GM21737 (cell line): ENCODE results near the gene SLC25A24.
"Not testable (repeated sequence)": the region's sequence is repeated elsewhere in the genome, so short reads cannot be mapped to it uniquely, and the experiment has no call there.

Source experiments
- ATAC-seq: cut with Tn5 transposase; IDR thresholded peaks from one replicate; pipeline ENCODE4 v1.9.1; 2021; ENCODE audit warnings: mild to moderate bottlenecking, moderate library complexity; ENCODE audit not compliant: unreplicated experiment

The SLC25A24 gene

DNA sequence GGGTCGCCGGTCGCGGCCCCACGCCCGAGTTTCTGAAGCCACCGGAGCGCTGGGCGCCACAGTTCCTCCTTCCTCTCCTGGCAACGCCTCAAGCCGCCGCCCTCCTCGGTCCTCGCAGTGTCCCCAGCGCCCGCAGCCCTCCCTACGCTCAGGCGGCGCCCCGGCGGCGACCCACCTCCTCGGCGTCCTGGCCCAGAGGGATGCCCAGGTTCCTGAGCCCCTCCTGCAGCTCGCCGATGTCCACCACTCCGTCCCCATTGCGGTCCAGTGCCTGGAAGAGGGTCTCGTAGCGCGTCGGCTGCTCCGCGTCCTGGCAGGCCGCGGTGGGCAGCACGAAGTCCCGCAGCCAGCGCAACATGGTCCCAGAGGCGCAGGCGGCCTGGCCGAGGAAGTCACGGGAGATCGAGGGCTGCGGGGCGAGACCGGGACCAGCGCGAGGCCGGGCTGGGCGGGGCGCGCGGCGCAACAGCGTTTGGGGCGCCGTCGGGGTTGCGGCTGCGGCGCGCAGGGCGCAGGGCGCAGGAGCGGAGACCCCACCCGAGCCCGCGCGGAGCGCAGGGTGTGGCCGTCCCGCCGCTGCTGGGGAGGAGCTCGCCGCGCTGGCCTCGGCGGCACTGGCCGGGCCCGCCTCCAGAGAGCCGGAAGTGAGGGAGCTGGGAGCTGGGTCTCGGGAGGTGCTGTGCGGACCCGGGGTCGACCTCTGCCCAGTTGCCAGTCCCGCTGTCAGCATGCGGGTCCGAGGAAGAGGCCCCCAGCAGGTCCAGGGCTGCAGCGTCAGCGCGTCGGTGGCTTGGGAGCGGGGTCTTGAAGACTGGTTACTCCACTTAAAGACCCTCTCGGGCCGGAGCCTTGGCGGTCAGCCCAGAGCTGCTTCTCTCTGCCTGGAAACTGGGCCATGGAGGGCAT, at the start of gene SLC25A24:
Gene SLC25A24 (minus strand): TSS at position 563 of the 906 bp plus-strand sequence. CDS start 205 bp downstream, at position 358.
- peak; percentile 80 for ATAC-seq

DNA sequence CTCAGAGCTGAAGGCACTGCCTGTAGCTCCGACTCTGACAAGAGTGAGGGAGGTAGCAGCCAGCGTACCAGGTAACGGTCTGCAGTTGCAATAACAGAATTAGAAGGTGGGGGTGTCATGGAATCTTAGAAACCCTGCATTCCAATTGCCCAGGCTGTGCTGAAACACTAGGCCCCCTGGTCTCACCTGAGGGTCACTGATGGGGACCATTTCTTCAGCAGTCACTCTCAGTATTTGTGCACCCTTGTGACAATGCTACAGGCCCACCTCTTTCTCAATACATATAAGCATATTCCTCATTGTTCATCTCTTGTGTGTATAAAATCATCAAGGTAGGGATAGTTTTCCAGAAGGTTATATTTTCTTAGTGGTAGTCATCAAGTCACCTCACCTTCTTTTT, 43.8 kb upstream of the SLC25A24 start, which contains the start of gene NBPF4:
Gene NBPF4 (minus strand): TSS at position 101 of the 400 bp plus-strand sequence. CDS start 315 bp downstream, outside the sequence.
- not testable (repeated sequence) for ATAC-seq

DNA sequence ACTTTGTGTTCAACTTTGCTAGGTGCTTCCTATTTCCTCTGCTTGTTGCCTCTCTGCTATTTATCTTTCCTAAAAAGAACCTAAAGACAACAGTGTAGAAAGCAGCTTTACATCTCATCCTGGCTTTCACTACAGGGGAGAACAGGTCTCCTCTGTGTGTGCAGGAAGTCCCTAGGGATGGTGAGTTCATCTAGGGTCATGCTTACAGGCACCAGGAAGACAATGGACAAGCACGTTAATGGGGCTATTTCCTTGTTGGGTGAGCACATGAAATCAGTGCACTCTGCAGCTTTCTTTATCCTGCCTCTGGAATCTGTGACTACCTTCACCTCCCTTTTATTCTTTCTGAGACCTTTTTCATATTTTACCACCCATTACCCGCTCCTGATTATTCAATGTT, 39.3 kb upstream of the SLC25A24 start:
- not testable (repeated sequence) for ATAC-seq

DNA sequence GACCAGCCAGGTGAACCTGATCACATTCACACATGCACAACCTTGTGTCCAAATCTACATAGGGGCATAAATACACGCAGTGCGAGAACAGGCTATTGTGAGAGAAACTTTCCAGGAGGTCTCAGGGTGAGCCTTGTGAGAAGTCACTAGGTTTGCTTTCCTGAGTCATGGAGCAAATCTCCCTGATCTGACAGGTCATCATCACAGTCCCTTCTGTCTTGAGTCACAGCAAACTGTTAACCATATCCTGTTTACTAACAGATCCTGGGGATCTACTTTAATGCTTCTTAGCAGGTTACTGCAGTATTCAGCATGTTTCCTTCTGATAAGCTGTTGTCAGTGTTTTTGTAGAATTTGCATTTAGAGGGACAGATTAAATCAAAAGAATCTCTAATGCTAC, 35.2 kb upstream of the SLC25A24 start:
- ATAC-seq = not testable (repeated sequence)

DNA sequence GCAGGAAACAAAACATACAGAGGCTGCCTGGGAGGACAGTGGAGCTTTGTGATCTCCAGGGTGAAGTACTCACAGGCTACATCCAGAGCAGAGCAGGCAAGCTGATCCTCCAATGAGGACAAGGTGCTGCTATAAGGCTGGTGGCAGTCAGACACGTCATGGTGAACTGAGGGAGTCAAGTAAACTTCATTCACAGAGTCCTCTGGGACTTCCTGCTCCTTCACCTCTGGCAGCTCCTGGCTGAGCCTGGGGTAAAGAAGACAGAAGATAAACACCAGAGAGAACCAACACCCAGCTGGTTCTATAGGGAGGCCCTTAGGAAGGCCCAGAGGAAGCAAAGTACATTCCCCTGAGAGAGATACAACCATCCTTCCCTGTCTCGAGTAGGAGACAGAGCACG, 32.0 kb upstream of the SLC25A24 start:
- ATAC-seq = not testable (repeated sequence)

DNA sequence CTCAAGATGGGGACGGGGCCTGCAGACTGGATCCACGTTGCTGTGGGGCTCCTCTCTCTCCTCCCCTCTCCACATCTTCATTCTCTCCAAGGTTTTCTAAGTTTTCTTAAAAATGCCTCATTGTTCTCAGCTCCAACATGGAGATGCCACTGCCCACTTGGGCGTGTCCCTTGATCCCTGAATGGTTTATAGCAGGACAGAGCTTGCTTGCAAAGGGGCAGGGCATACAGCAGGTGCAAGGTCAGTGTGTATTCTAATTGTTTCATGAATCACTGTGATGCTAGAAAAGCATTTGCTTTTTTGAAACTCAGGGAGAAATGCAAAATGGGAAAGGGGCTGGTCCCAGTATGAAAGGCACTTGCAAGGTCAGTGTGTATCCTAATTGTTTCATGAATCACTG, 29.8 kb upstream of the SLC25A24 start:
- ATAC-seq = not testable (repeated sequence)

DNA sequence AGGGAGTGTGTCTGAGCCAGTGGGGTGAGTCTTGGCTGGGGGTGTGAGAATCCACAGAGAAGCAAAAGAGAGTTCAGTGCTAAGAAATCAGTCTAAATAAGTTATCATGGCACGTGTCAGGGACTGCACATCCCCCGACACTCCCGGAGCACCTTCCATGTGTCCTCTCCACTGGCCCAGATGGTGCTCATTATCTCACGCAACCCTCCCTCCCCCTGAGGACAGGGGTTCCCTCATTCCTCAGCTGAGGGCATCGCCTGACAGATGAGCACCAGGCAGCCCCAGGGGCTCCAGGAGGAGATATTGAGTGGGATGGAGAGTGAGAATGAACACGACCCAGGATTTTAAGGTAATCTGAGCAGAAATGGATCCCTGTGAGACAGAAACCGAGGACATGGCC, 27.6 kb upstream of the SLC25A24 start:
- not testable (repeated sequence) for ATAC-seq

DNA sequence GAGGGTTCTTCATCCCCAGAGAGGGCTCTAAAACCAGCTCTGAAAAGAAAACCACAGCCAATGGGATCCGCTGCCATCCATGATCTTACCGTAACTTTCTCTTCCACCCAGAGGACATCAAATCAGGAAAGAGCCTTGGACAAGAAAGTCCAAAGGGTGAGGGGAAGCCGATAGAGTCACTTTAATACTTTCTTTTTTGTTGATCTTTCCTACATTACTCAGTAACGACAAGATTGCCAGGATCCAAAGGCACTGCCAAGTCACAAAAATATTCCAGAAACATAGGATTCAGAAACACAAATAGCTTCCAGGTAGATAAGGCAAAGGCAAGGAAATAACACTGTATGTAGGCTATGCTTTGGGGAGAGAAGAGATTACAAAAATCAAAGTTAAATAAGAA, 26.7 kb upstream of the SLC25A24 start:
- not testable (repeated sequence) for ATAC-seq

DNA sequence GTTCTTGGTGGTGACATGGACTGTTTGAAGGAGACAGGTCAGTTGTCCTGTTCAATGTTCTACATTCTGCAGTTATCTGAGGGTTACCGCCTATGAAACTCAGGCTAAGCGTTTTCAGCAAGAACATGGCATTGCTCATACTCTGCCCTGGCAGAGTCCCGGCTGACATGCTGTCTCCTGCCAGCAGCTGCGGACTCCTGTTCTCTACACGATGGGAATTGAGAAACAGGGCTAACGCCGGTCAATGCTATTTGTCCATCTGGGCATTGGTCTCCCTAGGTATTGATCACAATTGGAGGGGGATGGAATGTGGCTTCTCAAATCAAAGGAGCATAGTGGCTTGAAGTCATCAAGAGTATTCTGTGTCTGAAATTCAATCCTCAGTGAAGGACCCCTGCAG, 23.1 kb upstream of the SLC25A24 start:
- ATAC-seq = not testable (repeated sequence)

DNA sequence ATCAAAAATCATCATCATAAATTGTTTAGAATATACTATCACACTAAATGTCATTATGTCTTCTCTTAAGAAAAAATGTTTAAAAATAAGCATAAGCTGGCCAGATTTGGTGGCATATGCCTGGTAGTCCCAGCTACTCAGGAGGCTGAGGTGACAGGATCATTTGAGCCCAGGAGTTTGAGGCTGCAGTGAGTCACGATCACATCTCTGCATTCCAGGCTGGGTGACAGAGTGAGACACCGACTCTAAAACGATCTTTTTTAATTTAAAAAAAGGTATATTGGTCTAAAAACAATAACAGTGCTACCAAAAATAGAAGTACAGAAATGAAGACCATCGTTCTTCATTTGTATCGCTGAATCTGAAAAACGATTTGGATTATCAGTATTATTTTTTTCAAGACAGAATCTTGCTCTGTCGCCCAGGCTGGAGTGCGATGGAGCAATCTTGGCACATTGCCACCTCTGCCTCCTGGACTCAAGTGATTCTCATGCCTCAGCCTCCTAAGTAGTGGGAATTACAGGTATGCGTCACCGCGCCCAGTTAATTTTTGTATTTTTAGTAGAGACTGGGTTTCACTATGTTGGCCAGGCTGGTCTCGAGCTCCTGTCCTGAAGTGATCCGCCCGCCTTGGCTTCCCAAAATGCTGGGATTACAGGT, 17.5 kb upstream of the SLC25A24 start:
- not testable (repeated sequence) for ATAC-seq

DNA sequence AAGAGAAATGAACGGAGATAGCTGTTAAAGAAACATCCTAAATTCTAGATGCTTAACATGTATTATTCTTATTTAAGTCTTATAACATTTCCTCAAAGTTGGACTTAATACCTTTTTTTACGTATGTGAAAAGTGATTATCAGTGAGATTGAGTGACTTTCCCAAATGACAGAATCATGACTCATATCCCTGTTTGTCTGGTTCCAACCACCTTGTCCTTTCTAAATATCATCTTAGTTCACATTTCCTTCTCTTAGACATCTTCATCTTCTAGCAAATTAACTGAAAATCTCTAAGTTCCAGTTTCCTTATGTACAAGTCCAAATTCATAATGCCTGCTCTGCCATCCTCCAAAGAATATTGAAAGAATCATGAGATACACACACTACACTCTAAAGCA, 16.9 kb upstream of the SLC25A24 start:
- not testable (repeated sequence) for ATAC-seq

DNA sequence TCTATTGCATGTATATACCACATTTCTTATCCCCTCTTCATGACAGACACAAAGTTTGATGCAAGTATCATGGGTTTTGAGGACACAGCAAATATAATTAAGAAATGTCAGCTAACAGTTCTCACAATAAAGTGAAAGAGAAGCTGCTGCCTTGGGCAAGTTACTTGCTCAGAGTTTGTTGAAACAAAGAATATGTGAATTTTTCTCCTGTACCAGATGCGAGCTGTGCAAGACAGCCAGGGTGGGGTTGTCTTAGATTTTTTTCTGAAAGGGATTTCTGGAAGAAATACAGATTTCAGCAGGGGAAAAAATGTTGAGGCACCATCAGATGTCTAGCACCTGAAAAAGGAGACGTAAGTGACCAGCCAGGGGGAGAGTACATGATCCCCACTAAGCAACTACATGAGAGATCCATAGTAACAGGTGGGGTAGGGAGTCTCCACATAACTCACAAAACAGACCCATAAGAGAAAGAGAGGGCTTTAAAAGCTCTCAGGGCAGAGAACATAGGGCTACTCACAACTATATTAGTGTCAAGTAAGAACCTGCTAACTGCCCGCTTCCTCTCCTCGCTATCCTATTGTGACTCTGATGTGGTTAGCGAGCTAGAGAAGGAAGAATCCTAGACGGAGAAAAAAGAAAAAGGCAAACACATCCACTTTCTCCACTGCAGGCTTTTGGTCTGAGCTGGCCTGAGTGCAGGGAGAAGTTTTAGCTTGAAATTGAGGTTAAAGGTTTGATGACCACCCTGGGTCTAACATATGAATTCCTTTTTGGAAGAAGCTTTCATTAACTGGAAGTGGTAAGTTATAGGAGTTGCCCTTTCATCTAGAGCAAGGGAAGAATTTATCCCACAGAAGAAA, 16.1 kb upstream of the SLC25A24 start:
- ATAC-seq = not testable (repeated sequence)

DNA sequence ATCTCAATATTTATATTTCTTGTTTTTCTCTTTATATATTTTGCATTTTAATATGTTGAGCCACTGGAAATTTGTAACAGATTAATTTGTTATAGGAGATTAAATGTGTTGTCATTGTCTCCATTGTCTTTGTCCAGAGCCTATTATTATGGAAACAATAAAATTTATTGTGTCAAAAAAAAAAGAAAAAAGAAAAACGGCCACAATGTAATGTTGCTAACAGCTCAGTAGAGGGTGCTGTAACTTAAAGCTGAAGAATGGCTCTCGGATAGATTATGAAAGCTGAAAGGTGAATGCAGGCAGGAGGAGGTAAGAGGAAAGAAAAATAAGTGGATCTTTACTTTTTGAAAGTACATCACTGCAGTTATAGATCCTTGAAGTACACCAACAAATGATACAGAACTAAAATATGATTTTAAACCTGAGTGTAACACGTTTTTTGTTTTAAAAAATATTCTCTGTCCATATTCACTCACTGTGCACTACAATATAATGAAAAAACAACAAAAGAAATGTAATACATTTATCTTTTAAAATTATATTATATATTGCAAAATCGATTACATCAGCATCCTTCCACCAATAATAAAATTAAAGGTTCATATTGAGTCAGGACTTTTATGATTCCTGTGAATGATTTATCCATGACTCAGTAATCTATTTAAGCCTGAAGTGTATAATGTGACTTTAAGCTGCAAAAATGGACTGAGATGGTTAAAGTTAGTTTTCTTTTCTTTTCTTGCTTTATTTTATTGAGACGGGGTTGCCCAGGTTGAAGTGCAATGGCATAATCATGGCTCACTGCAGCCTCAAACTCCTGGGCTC, 14.7 kb upstream of the SLC25A24 start:
- ATAC-seq = peak; percentile 60

DNA sequence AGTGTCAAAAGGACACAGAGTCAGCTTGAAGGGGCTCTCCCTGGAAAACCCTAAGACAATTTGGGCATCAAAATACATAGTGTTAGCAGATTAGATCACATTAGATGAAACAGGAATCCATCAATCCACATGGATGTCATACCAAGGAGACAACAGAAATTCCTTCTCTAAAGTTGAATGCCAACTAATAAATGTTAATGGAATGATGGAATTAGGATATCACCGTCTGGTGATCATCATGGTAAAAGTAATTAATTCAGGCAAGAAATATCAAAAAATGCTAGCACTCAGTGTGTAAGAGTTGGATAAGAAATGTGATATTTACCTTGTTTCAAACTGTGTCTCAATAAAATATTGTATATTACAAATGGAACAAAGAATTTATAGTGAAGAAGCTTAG, 10.9 kb upstream of the SLC25A24 start:
- ATAC-seq = no peak

DNA sequence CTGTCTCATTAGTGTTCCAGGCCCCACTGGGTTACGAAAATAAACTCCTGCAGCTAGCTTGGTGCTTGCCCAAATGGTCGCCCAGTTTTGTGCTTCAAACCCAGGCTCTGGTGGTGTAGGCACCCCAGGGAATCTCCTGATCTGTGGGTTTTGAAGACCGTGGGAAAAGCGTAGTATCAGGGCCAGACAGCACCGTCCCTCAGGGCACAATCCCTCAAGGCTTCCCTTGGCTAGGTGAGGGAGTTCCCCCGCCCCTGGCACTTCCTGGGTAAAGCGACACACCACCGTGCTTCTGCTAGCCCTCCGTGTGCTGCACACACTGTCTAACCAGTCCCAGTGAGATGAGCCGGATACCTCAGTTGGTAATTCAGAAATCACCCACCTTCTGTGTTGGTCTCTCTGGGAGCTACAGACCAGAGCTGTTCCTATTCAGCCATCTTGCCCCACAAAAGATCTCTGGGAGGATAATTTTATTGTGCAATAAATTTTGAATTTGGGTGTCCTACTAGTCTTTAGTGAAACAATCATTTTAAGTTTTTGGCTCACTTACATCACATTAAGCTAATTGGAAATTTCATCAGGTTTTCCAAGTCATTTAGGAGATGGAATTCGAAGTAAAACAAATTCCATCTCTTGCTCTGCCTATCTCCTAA, 9.4 kb upstream of the SLC25A24 start:
- no peak for ATAC-seq

DNA sequence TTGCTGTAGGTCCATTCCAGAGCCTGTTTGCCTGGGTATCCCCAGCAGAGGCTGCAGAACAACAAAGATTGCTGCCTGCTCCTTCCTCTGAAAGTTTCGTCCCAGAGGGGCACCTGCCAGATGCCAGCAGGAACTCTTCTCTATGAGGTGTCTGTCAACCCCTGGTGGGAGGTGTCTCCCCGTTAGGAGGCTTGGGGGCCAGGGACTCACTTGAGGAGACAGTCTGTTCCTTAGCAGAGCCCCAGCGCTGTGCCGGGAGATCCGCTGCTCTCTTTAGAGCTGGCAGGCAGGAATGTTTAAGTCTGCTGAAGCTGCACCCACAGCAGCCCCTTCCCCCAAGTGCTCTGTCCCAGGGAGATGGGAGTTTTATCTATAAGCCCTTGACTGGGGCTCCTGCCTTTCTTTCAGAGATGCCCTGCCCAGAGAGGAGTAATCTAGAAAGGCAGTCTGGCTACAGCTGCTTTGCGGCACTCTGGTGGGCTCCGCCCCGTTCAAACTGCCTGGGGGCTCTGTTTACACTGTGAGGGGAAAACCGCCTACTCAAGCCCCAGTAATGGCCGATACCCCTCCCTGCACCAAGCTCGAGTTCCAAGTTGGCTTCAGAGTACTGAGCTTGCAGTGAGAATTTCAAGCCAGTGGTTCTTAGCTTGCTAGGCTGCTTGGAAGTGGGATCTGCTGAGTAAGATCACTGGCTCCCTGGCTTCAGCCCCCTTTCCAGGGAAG, 8.7 kb upstream of the SLC25A24 start:
- no peak for ATAC-seq

DNA sequence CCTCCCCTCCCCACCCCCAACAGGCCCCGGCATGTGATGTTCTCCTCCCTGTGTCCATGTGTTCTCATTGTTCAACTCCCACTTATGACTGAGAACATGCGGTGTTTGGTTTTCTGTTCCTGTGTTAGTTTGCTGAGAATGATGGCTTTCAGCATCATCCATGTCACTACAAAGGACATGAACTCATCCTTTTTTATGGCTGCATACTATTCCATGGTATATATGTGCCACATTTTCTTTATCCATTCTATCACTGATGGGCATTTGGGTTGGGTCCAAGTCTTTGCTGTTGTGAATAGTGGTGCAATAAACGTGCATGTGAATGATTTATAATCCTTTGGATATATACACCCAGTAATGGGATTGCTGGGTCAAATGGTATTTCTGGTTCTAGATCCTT, 3.4 kb upstream of the SLC25A24 start:
- ATAC-seq = not testable (repeated sequence)

DNA sequence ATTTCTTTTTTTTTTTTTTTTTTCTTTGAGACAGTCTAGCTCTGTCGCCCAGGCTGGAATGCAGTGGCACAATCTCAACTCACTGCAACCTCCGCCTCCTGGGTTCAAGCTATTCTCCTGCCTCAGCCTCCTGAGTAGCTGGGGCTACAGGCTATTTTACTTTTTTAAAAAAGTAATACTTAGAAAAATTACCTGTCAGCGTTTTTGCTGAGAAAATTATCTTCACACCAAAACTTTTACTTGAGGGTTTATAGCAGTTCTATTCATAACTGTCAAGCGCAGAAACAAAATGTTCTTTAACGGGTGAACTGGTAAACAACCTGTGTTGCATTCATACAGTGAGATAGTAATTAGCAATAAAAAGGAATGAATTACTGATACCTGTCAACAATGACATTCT, 1.5 kb upstream of the SLC25A24 start:
- ATAC-seq = no peak

DNA sequence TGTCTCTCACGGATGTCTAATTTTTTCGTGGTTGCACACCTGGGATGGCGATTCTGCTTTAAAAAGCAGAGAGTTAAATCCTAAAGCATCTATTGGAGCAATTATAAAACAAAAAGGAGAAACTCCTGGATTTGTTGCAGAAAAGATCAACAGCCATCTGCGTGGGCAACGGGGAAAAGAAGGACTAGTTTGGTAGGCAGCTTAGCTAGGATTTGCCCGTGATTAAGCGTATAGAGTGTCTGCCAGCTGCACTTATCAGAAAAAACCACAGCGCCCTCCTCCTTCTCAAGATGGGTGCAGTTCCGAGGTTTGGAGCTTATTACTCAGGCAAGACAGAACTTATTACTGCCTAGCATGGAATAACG, 526 bp upstream of the SLC25A24 start:
- ATAC-seq = no peak
